Embryonic facial prominence (tissue), 1 donor: ENCODE results near the gene BMPR2.

Experiments used
- DNase-seq: peaks from one replicate; pipeline ENCODE4 v3.0.0-alpha.2; 2016; ENCODE audit errors: extremely low spot score

The BMPR2 gene

GRCh38 chr2:202599911-202600310 lies 223.8 kb downstream of the BMPR2 start:
- no peak for DNase-seq

- DNase-seq: no peak
These were observed 228.6 kb downstream of the BMPR2 start for GRCh38 chr2:202604699-202605098.

GRCh38 chr2:202605174-202605573 lies 229.0 kb downstream of the BMPR2 start:
- no peak for DNase-seq

- no peak for DNase-seq
These were observed 232.2 kb downstream of the BMPR2 start for GRCh38 chr2:202608142-202608852.

- DNase-seq: no peak
These were observed 233.4 kb downstream of the BMPR2 start for GRCh38 chr2:202609381-202610145.

GRCh38 chr2:202610380-202610779 lies 234.3 kb downstream of the BMPR2 start:
- DNase-seq: no peak

GRCh38 chr2:202612145-202612544 lies 236.0 kb downstream of the BMPR2 start:
- no peak for DNase-seq

- DNase-seq: no peak
These were observed 237.4 kb downstream of the BMPR2 start for GRCh38 chr2:202613479-202613878.
